Measurements from ENCODE around the gene ZCCHC3.

GRCh38 chr20:305745-306144 is 8.4 kb downstream of the ZCCHC3 start:
- TF ChIP-seq CTCF (IDR thresholded peaks at IDR 0.05; ENCODE audit: low read depth, low read length, missing input control) (no peak), EGR1 (IDR thresholded peaks at IDR 0.05; ENCODE audit: low read depth in 2 of 2) (no peak), TAF1 (conservative IDR thresholded peaks at IDR 0.05) (no peak), RAD21 (IDR thresholded peaks at IDR 0.05) (no peak)

All from liver (tissue), 3 donors.